H9 (cell line): ENCODE results near the gene TBATA. TPM values are rescaled to one million over a fixed set of nuclear protein-coding genes. Genes with fewer than 3 reads are reported as not detected.

Experiments
- DNase-seq: peaks from one replicate; pipeline ENCODE4 v3.0.0-alpha.2; 2017
- H2AFZ ChIP-seq: one replicate; pipeline ENCODE4 v1.6.1; 2013; ENCODE audit warnings: mild to moderate bottlenecking, low read length, control low read depth, moderate library complexity
- H2AK5ac ChIP-seq: 2 replicates; pipeline ENCODE4 v1.6.1; 2013; ENCODE audit warnings: low read length, control low read depth, mixed read lengths; ENCODE audit not compliant: insufficient read length
- H2BK120ac ChIP-seq: one replicate; pipeline ENCODE4 v1.6.1; 2013; ENCODE audit warnings: low read depth, mild to moderate bottlenecking, low read length, control low read depth, inconsistent platforms; ENCODE audit not compliant: poor library complexity, severe bottlenecking
- H2BK12ac ChIP-seq: 2 replicates; pipeline ENCODE4 v1.6.1; 2013; ENCODE audit warnings: low read length, control low read depth, mixed read lengths, low read depth; ENCODE audit not compliant: insufficient read length
- H2BK15ac ChIP-seq: 2 replicates; pipeline ENCODE4 v1.6.1; 2013; ENCODE audit warnings: low read depth, low read length, control low read depth
- H2BK20ac ChIP-seq: one replicate; pipeline ENCODE4 v1.6.1; 2013; ENCODE audit warnings: low read depth, mild to moderate bottlenecking, low read length, control low read depth, inconsistent platforms; ENCODE audit not compliant: poor library complexity, severe bottlenecking
- H2BK5ac ChIP-seq: 2 replicates; pipeline ENCODE4 v1.6.1; 2013; ENCODE audit warnings: low read length, control low read depth, mixed read lengths; ENCODE audit not compliant: insufficient read length
- H3K14ac ChIP-seq: 2 replicates; pipeline ENCODE4 v1.6.1; 2013; ENCODE audit warnings: low read length, control low read depth; ENCODE audit not compliant: insufficient read depth
- H3K18ac ChIP-seq: 2 replicates; pipeline ENCODE4 v1.6.1; 2013; ENCODE audit warnings: low read depth, mild to moderate bottlenecking, mixed read lengths, low read length, control low read depth; ENCODE audit not compliant: insufficient read length
- H3K23ac ChIP-seq: 2 replicates; pipeline ENCODE4 v1.6.1; 2013; ENCODE audit warnings: low read length, control low read depth, mixed read lengths, low read depth; ENCODE audit not compliant: insufficient read length
- H3K23me2 ChIP-seq: 2 replicates; pipeline ENCODE4 v1.6.1; 2013; ENCODE audit warnings: low read depth, mild to moderate bottlenecking, mixed read lengths, low read length, control low read depth; ENCODE audit not compliant: insufficient read length, poor library complexity, severe bottlenecking
- H3K27ac ChIP-seq: 2 replicates; pipeline ENCODE4 v1.5.1; 2013; ENCODE audit warnings: low read length, control low read depth, mixed read lengths, low read depth; ENCODE audit not compliant: insufficient read length
- H3K27me3 ChIP-seq: 2 replicates; pipeline ENCODE4 v1.6.1; 2013; ENCODE audit warnings: low read length, control low read depth, inconsistent platforms; ENCODE audit not compliant: insufficient read depth
- H3K4ac ChIP-seq: 2 replicates; pipeline ENCODE4 v1.6.1; 2013; ENCODE audit warnings: low read depth, mild to moderate bottlenecking, control low read depth, inconsistent platforms, low read length, moderate library complexity
- H3K4me1 ChIP-seq: 2 replicates; pipeline ENCODE4 v1.6.1; 2013; ENCODE audit warnings: low read length, control low read depth, inconsistent platforms; ENCODE audit not compliant: insufficient read depth
- H3K4me2 ChIP-seq: 2 replicates; pipeline ENCODE4 v1.6.1; 2013; ENCODE audit warnings: low read length, control low read depth, mixed read lengths; ENCODE audit not compliant: insufficient read length, insufficient read depth
- H3K56ac ChIP-seq: 2 replicates; pipeline ENCODE4 v1.6.1; 2013; ENCODE audit warnings: low read depth, mild to moderate bottlenecking, mixed read lengths, low read length, control low read depth; ENCODE audit not compliant: insufficient read length
- H3K79me1 ChIP-seq: 2 replicates; pipeline ENCODE4 v1.6.1; 2013; ENCODE audit warnings: low read depth, mild to moderate bottlenecking, moderate library complexity, low read length, control low read depth, inconsistent platforms; ENCODE audit not compliant: insufficient read depth, poor library complexity, severe bottlenecking
- H3K79me2 ChIP-seq: 2 replicates; pipeline ENCODE4 v1.6.1; 2013; ENCODE audit warnings: low read length, control low read depth, inconsistent platforms; ENCODE audit not compliant: insufficient read depth
- H3K9ac ChIP-seq: 2 replicates; pipeline ENCODE4 v1.6.1; 2013; ENCODE audit warnings: low read length, control low read depth, mixed read lengths; ENCODE audit not compliant: insufficient read length; ENCODE audit errors: extremely low read depth
- H3K9me3 ChIP-seq: one replicate; pipeline ENCODE4 v1.6.1; 2013; ENCODE audit warnings: low read depth, low read length, inconsistent platforms; ENCODE audit not compliant: control insufficient read depth
- H3T11ph ChIP-seq: one replicate; pipeline ENCODE4 v1.6.1; 2013; ENCODE audit warnings: mild to moderate bottlenecking, low read length, control low read depth, inconsistent platforms
- H4K20me1 ChIP-seq: one replicate; pipeline ENCODE4 v1.6.1; 2013; ENCODE audit not compliant: control insufficient read depth, insufficient read length, insufficient read depth
- H4K5ac ChIP-seq: 2 replicates; pipeline ENCODE4 v1.6.1; 2013; ENCODE audit warnings: low read depth, mild to moderate bottlenecking, mixed read lengths, low read length, control low read depth; ENCODE audit not compliant: insufficient read length
- H4K8ac ChIP-seq: replicated peaks from 2 replicates; pipeline ENCODE4 v1.6.1; 2013; ENCODE audit warnings: low read length, control low read depth, mixed read lengths, low read depth; ENCODE audit not compliant: insufficient read length
- H4K91ac ChIP-seq: 2 replicates; pipeline ENCODE4 v1.6.1; 2013; ENCODE audit warnings: low read depth, mild to moderate bottlenecking, moderate library complexity, mixed read lengths, low read length, control low read depth; ENCODE audit not compliant: insufficient read length
- H3K27ac Mint-ChIP-seq, 3 experiments: 2 replicates in 2 of 3; 3 replicates in 1 of 3; pipeline ENCODE4 v1.8.0; 2020 to 2021; ENCODE audit warnings: mixed read lengths in 3 of 3, mild to moderate bottlenecking in 1 of 3, moderate library complexity in 1 of 3
- H3K27me3 Mint-ChIP-seq: 2 replicates; pipeline ENCODE4 v1.8.0; 2021; ENCODE audit warnings: low read depth, mild to moderate bottlenecking, moderate library complexity, mixed read lengths
- H3K36me3 Mint-ChIP-seq, 3 experiments: 2 replicates in 2 of 3; 3 replicates in 1 of 3; pipeline ENCODE4 v1.8.0; 2020 to 2021; ENCODE audit warnings: low read depth in 3 of 3, mixed read lengths in 3 of 3; ENCODE audit not compliant: insufficient read depth in 1 of 3
- H3K4me1 Mint-ChIP-seq, 2 experiments: 2 replicates each; pipeline ENCODE4 v1.8.0; 2020; ENCODE audit warnings: mixed read lengths in 2 of 2
- H3K4me3 Mint-ChIP-seq, 2 experiments: 2 replicates in 1 of 2; 3 replicates in 1 of 2; pipeline ENCODE4 v1.8.0; 2020 to 2021; ENCODE audit warnings: mild to moderate bottlenecking in 2 of 2, mixed read lengths in 2 of 2, moderate library complexity in 1 of 2
- H3K9me3 Mint-ChIP-seq, 2 experiments: 2 replicates in 1 of 2; 3 replicates in 1 of 2; pipeline ENCODE4 v1.8.0; 2020; ENCODE audit warnings: mild to moderate bottlenecking in 2 of 2, mixed read lengths in 2 of 2, moderate library complexity in 1 of 2
- CTCF ChIP-seq: fragments of 200-600 bp; sonication (generic); conservative IDR thresholded peaks from 3 replicates; pipeline ENCODE4 v1.8.0; 2021; ENCODE audit warnings: antibody characterized with exemption, mild to moderate bottlenecking
- WGBS: extraction: QIAGEN DNeasy Blood & Tissue Kit; methylation state at CpG from one replicate; pipeline ENCODE4 v1.1.7; 2013; ENCODE audit warnings: missing lambda C conversion rate, low lambda C conversion rate, mixed read lengths; ENCODE audit not compliant: insufficient read length; ENCODE audit errors: extremely low coverage; 5-methylcytosine and 5-hydroxymethylcytosine counted together
- total RNA-seq: library from RNA; stranded (reverse); gene quantifications from 2 replicates; pipeline ENCODE4 v1.2.1, GENCODE V29; 2021

TBATA gene
- total RNA-seq, 1 experiment from 2014 or later, result not detected

- H3T11ph ChIP-seq, result no peak overlapping the region
- no peak overlapping the region for H2AFZ ChIP-seq
- H3K56ac ChIP-seq, result no peak overlapping the region
- no peak overlapping the region for H3K27ac Mint-ChIP-seq
- no peak overlapping the region for H2BK20ac ChIP-seq
- H3K4me1 ChIP-seq, result no peaks in the 10 kb centered on the region; the same call in 1 of the 2 replicates
- no peak overlapping the region for H4K8ac ChIP-seq
- no peaks in the 10 kb centered on the region for H3K79me1 ChIP-seq
- H2BK120ac ChIP-seq, result no peak overlapping the region
- H2BK12ac ChIP-seq, result no peak overlapping the region
- peaks cover 11 to 14% of the 10 kb centered on the region in 2 experiments; a peak in 3 of 4 replicates for H3K4me1 Mint-ChIP-seq
- H3K27me3 ChIP-seq, result no peaks in the 10 kb centered on the region
- no peak for TF ChIP-seq CTCF
- peaks cover 0 to 9% (median 0%) of the 10 kb centered on the region in 3 experiments; a peak in 3 of 7 replicates for H3K36me3 Mint-ChIP-seq
- no peaks in the 10 kb centered on the region for H4K20me1 ChIP-seq
- no CpG with 5 or more reads among the region's 8 CpGs for WGBS
- no peak overlapping the region for H2AK5ac ChIP-seq
- H3K23me2 ChIP-seq, result no peaks in the 10 kb centered on the region
- H2BK15ac ChIP-seq, result no peak overlapping the region
- no peak overlapping the region for H3K4me2 ChIP-seq
- no peaks in the 10 kb centered on the region for H3K9me3 ChIP-seq
- H3K18ac ChIP-seq, result no peak overlapping the region
- no peak overlapping the region for H3K9ac ChIP-seq
- no peak overlapping the region for H3K4ac ChIP-seq
- H3K9me3 Mint-ChIP-seq, result no peaks in the 10 kb centered on the region
- no peak overlapping the region for H3K14ac ChIP-seq
- H3K79me2 ChIP-seq, result no peaks in the 10 kb centered on the region
- no peak for DNase-seq
- H3K27ac ChIP-seq, result no peak overlapping the region
- H3K4me3 Mint-ChIP-seq, result no peak overlapping the region
- H3K23ac ChIP-seq, result no peak overlapping the region
- H2BK5ac ChIP-seq, result no peak overlapping the region
- no peak overlapping the region for H4K5ac ChIP-seq
- H3K27me3 Mint-ChIP-seq, result no peaks in the 10 kb centered on the region; the same call in 1 of the 2 replicates
- H4K91ac ChIP-seq, result no peak overlapping the region
These were observed 42.4 kb downstream of the TBATA start for GRCh38 chr10:70742537-70743429.
